Neural cell (in vitro differentiated cells): Measurements from ENCODE around the gene TENT4A. TPM values are rescaled to one million over a fixed set of nuclear protein-coding genes. Genes with fewer than 3 reads are reported as not detected.

Source experiments
- H2AFZ ChIP-seq: fragments of 200-600, 300-800 bp; sonication (generic), shearing (Covaris generic); 2 replicates; pipeline ENCODE4 v1.6.0; 2014; ENCODE audit warnings: low read depth, mild to moderate bottlenecking, antibody characterized with exemption, low read length, moderate library complexity
- H3F3A ChIP-seq: fragments of 200-600 bp; shearing (Covaris generic); 2 replicates; pipeline ENCODE4 v1.6.1; 2016; ENCODE audit warnings: mild to moderate bottlenecking, moderate library complexity, mixed read lengths, antibody characterized with exemption, low read length; ENCODE audit not compliant: insufficient read depth, poor library complexity, severe bottlenecking
- H3K27ac ChIP-seq: fragments of 200-600, 300-800 bp; sonication (generic), shearing (Covaris generic); 2 replicates; pipeline ENCODE4 v1.5.1; 2014; ENCODE audit warnings: mild to moderate bottlenecking, low read length, moderate library complexity
- H3K27me3 ChIP-seq: fragments of 300-800, 200-600 bp; sonication (generic), shearing (Covaris generic); 2 replicates; pipeline ENCODE4 v1.6.0; 2014; ENCODE audit warnings: mild to moderate bottlenecking, low read depth, low read length, moderate library complexity; ENCODE audit not compliant: insufficient read depth
- H3K36me3 ChIP-seq: fragments of 300-800, 200-600 bp; sonication (generic), shearing (Covaris generic); 2 replicates; pipeline ENCODE4 v1.5.1; 2014; ENCODE audit warnings: mild to moderate bottlenecking, antibody characterized with exemption, low read length, moderate library complexity; ENCODE audit not compliant: insufficient read depth
- H3K4me2 ChIP-seq: fragments of 300-800, 200-600 bp; sonication (generic), shearing (Covaris generic); 2 replicates; pipeline ENCODE4 v1.6.0; 2014; ENCODE audit warnings: mild to moderate bottlenecking, low read length
- H3K4me3 ChIP-seq: fragments of 300-800, 200-600 bp; sonication (generic), shearing (Covaris generic); 2 replicates; pipeline ENCODE4 v1.5.1; 2014; ENCODE audit warnings: mild to moderate bottlenecking, low read length, moderate library complexity
- H3K79me2 ChIP-seq: fragments of 200-600 bp; shearing (Covaris generic); replicated peaks from 2 replicates; pipeline ENCODE4 v1.6.0; 2014; ENCODE audit warnings: mild to moderate bottlenecking, low read length, moderate library complexity; ENCODE audit not compliant: insufficient read depth
- H3K9ac ChIP-seq: fragments of 300-800, 200-600 bp; sonication (generic), shearing (Covaris generic); 2 replicates; pipeline ENCODE4 v1.6.1; 2016; ENCODE audit warnings: mild to moderate bottlenecking, low read length, mixed read lengths
- H3K9me2 ChIP-seq: fragments of 200-600 bp; shearing (Covaris generic); 2 replicates; pipeline ENCODE4 v1.6.1; 2016; ENCODE audit warnings: mild to moderate bottlenecking, low read length, mixed read lengths; ENCODE audit not compliant: insufficient read depth
- H3K9me3 ChIP-seq: fragments of 200-600, 300-800 bp; sonication (generic), shearing (Covaris generic); 2 replicates; pipeline ENCODE4 v1.6.1; 2016; ENCODE audit warnings: mild to moderate bottlenecking, mixed run types, low read length, moderate library complexity, mixed read lengths
- H4K20me1 ChIP-seq: fragments of 200-600 bp; shearing (Covaris generic); 2 replicates; pipeline ENCODE4 v1.6.1; 2016; ENCODE audit warnings: mild to moderate bottlenecking, mixed run types; ENCODE audit not compliant: insufficient read depth
- CTCF ChIP-seq: fragments of 450-650 bp; IDR thresholded peaks from 2 replicates; pipeline ENCODE4 v1.5.1; 2014; ENCODE audit warnings: antibody characterized with exemption, mild to moderate bottlenecking, moderate library complexity; ENCODE audit not compliant: poor library complexity, severe bottlenecking
- EP300 ChIP-seq: fragments of 450-650 bp; conservative IDR thresholded peaks from 2 replicates; pipeline ENCODE4 v1.6.1; 2014; ENCODE audit warnings: antibody characterized with exemption, mild to moderate bottlenecking, moderate library complexity; ENCODE audit not compliant: poor library complexity, severe bottlenecking
- EZH2 ChIP-seq: fragments of 200-600, 300-800 bp; shearing (Covaris generic), sonication (generic); IDR thresholded peaks from 2 replicates; pipeline ENCODE4 v1.6.1; 2014; ENCODE audit warnings: antibody characterized with exemption, low read length, borderline replicate concordance, mild to moderate bottlenecking; ENCODE audit not compliant: insufficient read depth, poor library complexity, severe bottlenecking
- MXI1 ChIP-seq: fragments of 450-650 bp; conservative IDR thresholded peaks from 2 replicates; pipeline ENCODE4 v1.6.1; 2014; ENCODE audit warnings: antibody characterized with exemption, mild to moderate bottlenecking; ENCODE audit not compliant: poor library complexity, severe bottlenecking
- POLR2AphosphoS5 ChIP-seq: IDR thresholded peaks from 2 replicates; pipeline ENCODE4 v1.6.1; 2012
- RAD21 ChIP-seq: fragments of 450-650 bp; conservative IDR thresholded peaks from 2 replicates; pipeline ENCODE4 v1.6.1; 2014; ENCODE audit warnings: antibody characterized with exemption, mild to moderate bottlenecking, moderate library complexity
- REST ChIP-seq: IDR thresholded peaks from 2 replicates; pipeline ENCODE4 v1.6.1; 2012; ENCODE audit warnings: borderline replicate concordance
- SMC3 ChIP-seq: fragments of 450-650 bp; conservative IDR thresholded peaks from 2 replicates; pipeline ENCODE4 v1.6.1; 2014; ENCODE audit warnings: antibody characterized with exemption, mild to moderate bottlenecking, moderate library complexity; ENCODE audit not compliant: poor library complexity
- TAF1 ChIP-seq: IDR thresholded peaks from 2 replicates; pipeline ENCODE4 v1.6.1; 2012; ENCODE audit warnings: low read depth
- polyA plus RNA-seq: library from polyadenylated mRNA; depleted of rRNA; stranded (reverse); fragments of >200 nt; gene quantifications from 2 replicates; pipeline ENCODE4 v1.2.3, GENCODE V29; 2014

TENT4A gene
- polyA plus RNA-seq, 1 donor from 2014 or later: 12.1 TPM

- no peak overlapping the region for H3K4me2 ChIP-seq
- no peak for TF ChIP-seq SMC3
- TF ChIP-seq REST: no peak
- TF ChIP-seq POLR2AphosphoS5: no peak
- TF ChIP-seq RAD21: no peak
- no peak for TF ChIP-seq EP300
Observed at GRCh38 chr5:6708814-6709213, 4.4 kb upstream of the TENT4A start.

GRCh38 chr5:6710070-6710469 is 3.2 kb upstream of the TENT4A start:
- Histone ChIP-seq H3K79me2 (peaks cover 7% of the 10 kb centered on the region), H3K4me2 (no peak overlapping the region), H2AFZ (no peak overlapping the region), H4K20me1 (peaks cover 6% of the 10 kb centered on the region), H3K4me3 (no peak overlapping the region), H3K27me3 (no peaks in the 10 kb centered on the region), H3K9me2 (no peaks in the 10 kb centered on the region), H3K36me3 (no peaks in the 10 kb centered on the region), H3K9ac (no peak overlapping the region), H3K9me3 (no peaks in the 10 kb centered on the region), H3K27ac (no peak overlapping the region), H3F3A (no peaks in the 10 kb centered on the region)
- no peak for TF ChIP-seq CTCF
- TF ChIP-seq REST: no peak
- TF ChIP-seq SMC3: no peak
- no peak for TF ChIP-seq MXI1
- no peak for TF ChIP-seq EP300
- TF ChIP-seq TAF1: no peak
- no peak for TF ChIP-seq EZH2
- no peak for TF ChIP-seq RAD21
- no peak for TF ChIP-seq POLR2AphosphoS5

More at GRCh38 chr5:6708814-6709213, 4.4 kb upstream of the TENT4A start:
- H3K27ac ChIP-seq: no peak overlapping the region
- H3K9me2 ChIP-seq: no peaks in the 10 kb centered on the region
- H3K27me3 ChIP-seq: no peaks in the 10 kb centered on the region
- H3K9me3 ChIP-seq: no peaks in the 10 kb centered on the region
- H4K20me1 ChIP-seq: no peaks in the 10 kb centered on the region
- H2AFZ ChIP-seq: no peak overlapping the region
- H3K4me3 ChIP-seq: no peak overlapping the region
- no peaks in the 10 kb centered on the region for H3K36me3 ChIP-seq
- no peaks in the 10 kb centered on the region for H3F3A ChIP-seq
- H3K79me2 ChIP-seq: no peaks in the 10 kb centered on the region
- H3K9ac ChIP-seq: no peak overlapping the region
